Measurements from ENCODE around the gene KRT80.

The KRT80 gene

GRCh38 chr12:52151153-52151836 is 40.5 kb downstream of the KRT80 start:
- DNase-seq: no peak

- no peak for DNase-seq
Observed at GRCh38 chr12:52149651-52150241, 42.1 kb downstream of the KRT80 start.

- no peak for DNase-seq
Observed at GRCh38 chr12:52149182-52149641, 42.6 kb downstream of the KRT80 start.

- DNase-seq: no peak
Observed at GRCh38 chr12:52148464-52149181, 43.2 kb downstream of the KRT80 start.

GRCh38 chr12:52147964-52148463 is 43.8 kb downstream of the KRT80 start:
- DNase-seq: no peak

GRCh38 chr12:52147367-52147963 is 44.3 kb downstream of the KRT80 start:
- DNase-seq: no peak

- DNase-seq: no peak
Observed at GRCh38 chr12:52146822-52147366, 44.9 kb downstream of the KRT80 start.

GRCh38 chr12:52146089-52146821 is 45.6 kb downstream of the KRT80 start:
- no peak for DNase-seq

GRCh38 chr12:52145228-52146088 is 46.4 kb downstream of the KRT80 start:
- DNase-seq: no peak

GRCh38 chr12:52144512-52145227 is 47.1 kb downstream of the KRT80 start:
- no peak for DNase-seq

- no peak for DNase-seq
Observed at GRCh38 chr12:52142431-52142830, 49.4 kb downstream of the KRT80 start.

- DNase-seq: no peak
Observed at GRCh38 chr12:52141875-52142274, 49.9 kb downstream of the KRT80 start.

GRCh38 chr12:52141306-52141705 is 50.5 kb downstream of the KRT80 start:
- no peak for DNase-seq

- no peak for DNase-seq
Observed at GRCh38 chr12:52139579-52140062, 52.2 kb downstream of the KRT80 start.

- no peak for DNase-seq
Observed at GRCh38 chr12:52139147-52139546, 52.7 kb downstream of the KRT80 start.

- no peak for DNase-seq
Observed at GRCh38 chr12:52137746-52138145, 54.1 kb downstream of the KRT80 start.

- DNase-seq: no peak
Observed at GRCh38 chr12:52132754-52133161, 59.1 kb downstream of the KRT80 start.

GRCh38 chr12:52130711-52131110 is 61.1 kb downstream of the KRT80 start:
- DNase-seq: no peak

- no peak for DNase-seq
Observed at GRCh38 chr12:52127683-52128450, 63.9 kb downstream of the KRT80 start.

Measured in NCI-H1694 treated with DMSO at 0.1 percent for 48 hours (cell line).